Measurements from ENCODE around the gene PGK1.

DNA sequence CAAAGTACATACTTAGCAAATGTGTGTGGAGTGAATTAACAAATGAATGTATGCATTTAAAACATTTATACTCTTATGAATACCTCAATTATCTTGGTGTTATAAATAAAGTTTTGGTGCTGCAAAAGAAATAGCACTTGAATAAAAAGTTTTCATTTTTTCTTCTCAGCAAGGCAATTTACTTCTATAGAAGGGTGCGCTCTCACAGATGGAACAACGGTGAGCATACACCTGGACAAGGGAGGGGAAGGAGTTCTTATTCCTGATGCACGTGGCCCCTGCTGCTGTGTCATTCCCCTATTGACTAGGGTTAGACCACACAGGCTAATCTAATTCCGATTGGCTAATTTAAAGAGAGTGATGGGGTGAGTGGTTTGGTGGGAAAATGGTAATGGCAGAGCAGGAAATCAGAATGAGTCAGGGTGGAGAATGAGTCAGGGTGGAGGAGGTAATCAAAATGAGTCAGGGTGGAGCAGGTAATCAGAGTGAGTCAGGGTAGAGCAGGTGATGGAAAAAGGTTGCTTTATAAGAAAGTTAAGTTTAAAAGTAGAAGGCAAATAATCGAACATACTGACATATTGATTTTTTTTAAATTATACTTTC is 28.2 kb upstream of the PGK1 start:
- TF ChIP-seq CTCF (IDR thresholded peaks at IDR 0.05; ENCODE audit: insufficient read depth, low read length, poor library complexity, severe bottlenecking) (no peak), EZH2phosphoT487 (conservative IDR thresholded peaks at IDR 0.05; ENCODE audit: low read length) (no peak)

All from SU-DHL-6 (cell line).